MM.1S (cell line): ENCODE measurements around the gene FAM133A.

Experiments
- EZH2 ChIP-seq: fragments of 300-600 bp; sonication (generic); optimal IDR thresholded peaks from 2 replicates; pipeline ENCODE3; 2017; ENCODE audit warnings: low read depth, mild to moderate bottlenecking, antibody characterized with exemption, low read length, mixed read lengths
- TF ChIP-seq, protein P1 (sequence below): fragments of 300-600 bp; sonication (generic); IDR thresholded peaks from 2 replicates; pipeline ENCODE4 v1.5.1; 2016; ENCODE audit warnings: antibody characterized with exemption, low read length, mixed read lengths

DNA sequence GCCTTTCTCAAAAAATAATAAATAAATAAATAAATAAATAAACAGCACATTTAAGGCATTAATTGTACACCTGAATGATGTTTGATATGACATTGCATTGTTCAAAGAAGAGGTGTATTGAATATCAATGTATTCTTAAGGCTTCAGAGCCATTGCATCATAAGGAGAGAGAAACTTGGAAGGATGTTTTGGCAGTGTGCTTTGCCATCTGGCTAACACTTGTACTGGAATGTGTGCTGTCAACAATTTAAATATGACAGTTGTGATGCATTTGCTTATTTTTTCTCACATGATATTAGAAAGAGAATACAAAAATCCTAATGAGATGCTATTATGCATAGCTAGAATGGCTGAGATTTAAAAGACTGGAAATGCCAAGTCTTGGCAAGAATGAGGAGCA is 67.8 kb downstream of the FAM133A start:
- TF ChIP-seq, protein P1, sequence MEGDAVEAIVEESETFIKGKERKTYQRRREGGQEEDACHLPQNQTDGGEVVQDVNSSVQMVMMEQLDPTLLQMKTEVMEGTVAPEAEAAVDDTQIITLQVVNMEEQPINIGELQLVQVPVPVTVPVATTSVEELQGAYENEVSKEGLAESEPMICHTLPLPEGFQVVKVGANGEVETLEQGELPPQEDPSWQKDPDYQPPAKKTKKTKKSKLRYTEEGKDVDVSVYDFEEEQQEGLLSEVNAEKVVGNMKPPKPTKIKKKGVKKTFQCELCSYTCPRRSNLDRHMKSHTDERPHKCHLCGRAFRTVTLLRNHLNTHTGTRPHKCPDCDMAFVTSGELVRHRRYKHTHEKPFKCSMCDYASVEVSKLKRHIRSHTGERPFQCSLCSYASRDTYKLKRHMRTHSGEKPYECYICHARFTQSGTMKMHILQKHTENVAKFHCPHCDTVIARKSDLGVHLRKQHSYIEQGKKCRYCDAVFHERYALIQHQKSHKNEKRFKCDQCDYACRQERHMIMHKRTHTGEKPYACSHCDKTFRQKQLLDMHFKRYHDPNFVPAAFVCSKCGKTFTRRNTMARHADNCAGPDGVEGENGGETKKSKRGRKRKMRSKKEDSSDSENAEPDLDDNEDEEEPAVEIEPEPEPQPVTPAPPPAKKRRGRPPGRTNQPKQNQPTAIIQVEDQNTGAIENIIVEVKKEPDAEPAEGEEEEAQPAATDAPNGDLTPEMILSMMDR, result no peak
- no peak for TF ChIP-seq EZH2
